Endothelial cell of hepatic sinusoid (primary cell): ENCODE measurements around the gene ALDH1B1.

Experiments used
- in situ Hi-C: cut with HindIII; loops from 2 replicates; pipeline ENCODE4 v1.10.0; 2017; ENCODE audit warnings: low sequenced_read_pairs

ALDH1B1 gene

GRCh38 chr9:38392235-38393127, at the start of gene ALDH1B1:
TSS of gene ALDH1B1 (plus strand) at chr9:38392702. CDS start at chr9:38395749, 3,047 bp downstream.
- in situ Hi-C loops, result no loop called here

GRCh38 chr9:38343037-38343436, 49.5 kb upstream of the ALDH1B1 start:
- in situ Hi-C loops, result no loop called here

- in situ Hi-C loops, result no loop called here
Measured at GRCh38 chr9:38343552-38343951, 49.0 kb upstream of the ALDH1B1 start.

- in situ Hi-C loops, result no loop called here
Measured at GRCh38 chr9:38344566-38345324, 47.8 kb upstream of the ALDH1B1 start.

- in situ Hi-C loops, result no loop called here
Measured at GRCh38 chr9:38345851-38346755, 46.4 kb upstream of the ALDH1B1 start.

GRCh38 chr9:38346811-38347210, 45.7 kb upstream of the ALDH1B1 start:
- in situ Hi-C loops, result no loop called here

- in situ Hi-C loops, result no loop called here
Measured at GRCh38 chr9:38347271-38347671, 45.2 kb upstream of the ALDH1B1 start.

GRCh38 chr9:38347946-38348345, 44.6 kb upstream of the ALDH1B1 start:
- in situ Hi-C loops, result no loop called here

GRCh38 chr9:38350529-38350928, 42.0 kb upstream of the ALDH1B1 start:
- in situ Hi-C loops, result loop anchor here (5.0 kb wide), 1 partner anchor 82 kb away; no protein-coding TSS in a partner anchor

GRCh38 chr9:38352530-38353328, 39.8 kb upstream of the ALDH1B1 start:
- in situ Hi-C loops, result loop anchor here (5.0 kb wide), 1 partner anchor 80 kb away; no protein-coding TSS in a partner anchor

GRCh38 chr9:38355115-38355514, 37.4 kb upstream of the ALDH1B1 start:
- in situ Hi-C loops, result no loop called here

GRCh38 chr9:38355517-38356120, 36.9 kb upstream of the ALDH1B1 start:
- in situ Hi-C loops, result no loop called here

- in situ Hi-C loops, result no loop called here
Measured at GRCh38 chr9:38356851-38357250, 35.7 kb upstream of the ALDH1B1 start.

- in situ Hi-C loops, result no loop called here
Measured at GRCh38 chr9:38357350-38358114, 35.0 kb upstream of the ALDH1B1 start.

- in situ Hi-C loops, result no loop called here
Measured at GRCh38 chr9:38358390-38359296, 33.9 kb upstream of the ALDH1B1 start.

GRCh38 chr9:38359297-38359653, 33.2 kb upstream of the ALDH1B1 start:
- in situ Hi-C loops, result no loop called here

GRCh38 chr9:38359689-38360385, 32.7 kb upstream of the ALDH1B1 start:
- in situ Hi-C loops, result no loop called here
